MCF 10A (cell line): ENCODE results near the gene ARHGEF19. TPM values are rescaled to one million over a fixed set of nuclear protein-coding genes. Genes with fewer than 3 reads are reported as not detected.
A peak's percentile ranks its signal among the peaks of the same experiment; 100 is the strongest.
"Not testable (repeated sequence)": the region's sequence is repeated elsewhere in the genome, so short reads cannot be mapped to it uniquely, and the experiment has no call there.

Experiments used
- BruUV-seq: library from RNA; stranded (reverse); fragments of 400-500 nt; replicated peaks from 2 replicates; lab custom pipeline; 2021; lab: Mats Ljungman, UMichigan
- CTCF ChIA-PET: fragments of 300-600 bp; sonication (Branson Sonifier 250); formaldehyde crosslinking; extraction: SDS; loops from one replicate; lab custom pipeline; 2021; ENCODE audit warnings: antibody characterized with exemption, inconsistent platforms; lab: Yijun Ruan, JAX
- POLR2A ChIA-PET: fragments of 300-600, 350-650 bp; sonication (Branson Sonifier 250); formaldehyde crosslinking; extraction: SDS; loops from one replicate; lab custom pipeline; 2020; ENCODE audit warnings: antibody characterized with exemption, inconsistent platforms; lab: Yijun Ruan, JAX
- DNase-seq: peaks from one replicate; pipeline ENCODE4 v3.0.0-alpha.2; 2018; ENCODE audit not compliant: unreplicated experiment
- H3K27ac Mint-ChIP-seq: one replicate; pipeline ENCODE4 v1.8.0; 2022; ENCODE audit warnings: mild to moderate bottlenecking, low read depth, mixed read lengths; ENCODE audit not compliant: unreplicated experiment
- H3K27me3 Mint-ChIP-seq: one replicate; pipeline ENCODE4 v1.8.0; 2022; ENCODE audit warnings: mixed read lengths; ENCODE audit not compliant: insufficient read depth, unreplicated experiment
- H3K36me3 Mint-ChIP-seq: one replicate; pipeline ENCODE4 v1.8.0; 2022; ENCODE audit warnings: mild to moderate bottlenecking, moderate library complexity, mixed read lengths; ENCODE audit not compliant: insufficient read depth, unreplicated experiment
- H3K4me1 Mint-ChIP-seq: one replicate; pipeline ENCODE4 v1.8.0; 2022; ENCODE audit warnings: mixed read lengths; ENCODE audit not compliant: insufficient read depth, unreplicated experiment
- H3K4me3 Mint-ChIP-seq: one replicate; pipeline ENCODE4 v1.8.0; 2022; ENCODE audit warnings: mild to moderate bottlenecking, moderate library complexity, mixed read lengths; ENCODE audit not compliant: unreplicated experiment
- H3K9me3 Mint-ChIP-seq: one replicate; pipeline ENCODE4 v1.8.0; 2022; ENCODE audit warnings: mixed read lengths; ENCODE audit not compliant: unreplicated experiment
- intact Hi-C: fragments of 100-400 bp; cut with micrococcal nuclease; formaldehyde crosslinking; loops from 2 replicates; pipeline ENCODE4 v1.14.1; 2022
- total RNA-seq: library from RNA; stranded (reverse); gene quantifications from 2 replicates; pipeline ENCODE4 v1.2.3, GENCODE V29; 2022
- TF ChIP-seq, protein P1 (sequence below): fragments of 200-600 bp; IDR thresholded peaks from one replicate; pipeline ENCODE4 v1.8.0; 2022; ENCODE audit warnings: antibody characterized with exemption, mild to moderate bottlenecking; ENCODE audit not compliant: unreplicated experiment

The ARHGEF19 gene
- total RNA-seq, 1 experiment from 2014 or later = 1.9 TPM

DNA sequence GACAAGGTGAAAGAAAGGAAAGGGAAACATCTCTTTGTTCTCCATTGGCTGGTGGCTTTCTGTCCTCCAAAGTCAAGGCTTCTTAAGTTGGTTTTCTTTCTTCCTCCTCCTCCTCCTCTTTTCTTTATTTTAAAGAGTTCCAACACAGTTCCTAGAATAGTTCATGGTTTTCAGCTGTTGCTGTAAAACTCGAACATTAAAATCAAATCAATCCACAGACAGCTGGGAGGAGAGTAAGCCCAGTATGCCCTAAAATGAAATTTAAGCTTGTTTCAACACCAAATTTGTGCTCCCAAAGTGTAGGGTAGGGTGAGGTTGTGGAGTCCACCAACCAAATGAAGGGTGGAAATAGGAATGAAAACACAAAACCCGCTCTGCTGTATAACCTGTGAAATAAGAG is 35.0 kb upstream of the ARHGEF19 start:
- H3K4me1 Mint-ChIP-seq = peaks cover 33% of the 10 kb centered on the region
- BruUV-seq = no TSS peak
- intact Hi-C loops = loop anchor here (10.0 kb wide), 2 partner anchors 103 to 243 kb away; partner anchors contain the start of gene SRARP
- no peaks in the 10 kb centered on the region for H3K9me3 Mint-ChIP-seq
- no peak for DNase-seq
- no peaks in the 10 kb centered on the region for H3K27me3 Mint-ChIP-seq
- POLR2A ChIA-PET = interaction anchor here (0.6 to 2.8 kb wide), 7 partner anchors 28 to 169 kb away, joined by 3 to 13 read pairs (median 3); no protein-coding TSS in a partner anchor
- peaks cover 78% of the 10 kb centered on the region for H3K36me3 Mint-ChIP-seq
- CTCF ChIA-PET = interaction anchor here (0.6 to 2.7 kb wide), 7 partner anchors 61 to 169 kb away, joined by 3 to 19 read pairs (median 5); partner anchors contain the start of gene FBXO42
- no peak overlapping the region for H3K4me3 Mint-ChIP-seq
- TF ChIP-seq, protein P1, sequence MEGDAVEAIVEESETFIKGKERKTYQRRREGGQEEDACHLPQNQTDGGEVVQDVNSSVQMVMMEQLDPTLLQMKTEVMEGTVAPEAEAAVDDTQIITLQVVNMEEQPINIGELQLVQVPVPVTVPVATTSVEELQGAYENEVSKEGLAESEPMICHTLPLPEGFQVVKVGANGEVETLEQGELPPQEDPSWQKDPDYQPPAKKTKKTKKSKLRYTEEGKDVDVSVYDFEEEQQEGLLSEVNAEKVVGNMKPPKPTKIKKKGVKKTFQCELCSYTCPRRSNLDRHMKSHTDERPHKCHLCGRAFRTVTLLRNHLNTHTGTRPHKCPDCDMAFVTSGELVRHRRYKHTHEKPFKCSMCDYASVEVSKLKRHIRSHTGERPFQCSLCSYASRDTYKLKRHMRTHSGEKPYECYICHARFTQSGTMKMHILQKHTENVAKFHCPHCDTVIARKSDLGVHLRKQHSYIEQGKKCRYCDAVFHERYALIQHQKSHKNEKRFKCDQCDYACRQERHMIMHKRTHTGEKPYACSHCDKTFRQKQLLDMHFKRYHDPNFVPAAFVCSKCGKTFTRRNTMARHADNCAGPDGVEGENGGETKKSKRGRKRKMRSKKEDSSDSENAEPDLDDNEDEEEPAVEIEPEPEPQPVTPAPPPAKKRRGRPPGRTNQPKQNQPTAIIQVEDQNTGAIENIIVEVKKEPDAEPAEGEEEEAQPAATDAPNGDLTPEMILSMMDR = no peak
- H3K27ac Mint-ChIP-seq = peak overlapping the region; percentile 27

DNA sequence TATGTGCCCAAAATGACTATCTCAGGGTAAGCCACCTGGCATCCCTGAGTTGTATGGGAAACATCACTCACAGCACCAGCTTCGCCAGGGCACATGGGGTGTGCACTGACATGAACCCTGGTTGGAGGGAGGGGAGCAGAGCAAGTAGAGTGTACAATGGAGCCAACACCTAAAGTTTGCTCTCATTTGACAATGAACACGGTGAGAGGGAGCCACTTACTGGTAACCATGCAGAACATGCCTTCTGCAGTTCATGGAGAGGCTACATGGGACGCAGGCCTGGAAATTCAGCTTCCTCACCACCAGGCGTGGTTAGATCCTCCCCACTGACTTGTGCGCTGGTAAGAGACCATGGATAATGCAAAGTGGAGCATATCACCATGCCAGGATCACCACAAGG is 34.5 kb upstream of the ARHGEF19 start:
- intact Hi-C loops = loop anchor here (10.0 kb wide), 2 partner anchors 102 to 242 kb away; partner anchors contain the start of gene SRARP
- no peak for DNase-seq
- H3K36me3 Mint-ChIP-seq = peaks cover 73% of the 10 kb centered on the region
- H3K4me3 Mint-ChIP-seq = no peak overlapping the region
- H3K27me3 Mint-ChIP-seq = no peaks in the 10 kb centered on the region
- H3K4me1 Mint-ChIP-seq = peaks cover 33% of the 10 kb centered on the region
- peak overlapping the region; percentile 27 for H3K27ac Mint-ChIP-seq
- H3K9me3 Mint-ChIP-seq = no peaks in the 10 kb centered on the region
- TF ChIP-seq, protein P1 = no peak
- BruUV-seq = no TSS peak
- ChIA-PET CTCF (interaction anchor here (0.8 to 2.7 kb wide), 5 partner anchors 60 to 168 kb away, joined by 4 to 19 read pairs (median 5); no protein-coding TSS in a partner anchor), POLR2A (interaction anchor here (0.6 kb wide), 3 partner anchors 28 to 679 kb away, joined by 3 to 4 read pairs (median 3); no protein-coding TSS in a partner anchor)

GRCh38 chr1:16246239-16246638 is 33.8 kb upstream of the ARHGEF19 start:
- Mint-ChIP-seq H3K36me3 (peaks cover 66% of the 10 kb centered on the region), H3K4me1 (peaks cover 33% of the 10 kb centered on the region)
- not testable (repeated sequence) for H3K27me3 Mint-ChIP-seq, BruUV-seq, H3K27ac Mint-ChIP-seq, DNase-seq, H3K4me3 Mint-ChIP-seq, H3K9me3 Mint-ChIP-seq
- POLR2A ChIA-PET = interaction anchor here (0.6 to 1.1 kb wide), 2 partner anchors 9 to 232 kb away, joined by 3 to 4 read pairs; partner anchors contain the start of gene CPLANE2
- CTCF ChIA-PET = interaction anchor here (0.6 to 6.2 kb wide), 6 partner anchors 11 to 239 kb away, joined by 3 to 79 read pairs (median 10); partner anchors contain the start of gene CPLANE2
- intact Hi-C loops = loop anchor here (10.0 kb wide), 2 partner anchors 101 to 241 kb away; partner anchors contain the start of gene SRARP

GRCh38 chr1:16245476-16246196 is 33.2 kb upstream of the ARHGEF19 start:
- no peaks in the 10 kb centered on the region for H3K27me3 Mint-ChIP-seq
- no TSS peak for BruUV-seq
- H3K36me3 Mint-ChIP-seq = peaks cover 60% of the 10 kb centered on the region
- H3K27ac Mint-ChIP-seq = no peak overlapping the region
- POLR2A ChIA-PET = interaction anchor here (0.6 to 2.4 kb wide), 5 partner anchors 8 to 231 kb away, joined by 3 to 12 read pairs (median 4); partner anchors contain the start of gene CPLANE2
- no peak for DNase-seq
- CTCF ChIA-PET = interaction anchor here (0.6 to 6.2 kb wide), 12 partner anchors 10 to 238 kb away, joined by 3 to 79 read pairs (median 4); partner anchors contain the start of gene CPLANE2
- TF ChIP-seq, protein P1 = no peak
- H3K4me1 Mint-ChIP-seq = peaks cover 29% of the 10 kb centered on the region
- no peaks in the 10 kb centered on the region for H3K9me3 Mint-ChIP-seq
- no peak overlapping the region for H3K4me3 Mint-ChIP-seq
- intact Hi-C loops = loop anchor here (2.0 to 10.0 kb wide), 4 partner anchors 57 to 241 kb away; partner anchors contain the start of gene SRARP
